Measurements from ENCODE around the gene OLR1.
A peak's percentile ranks its signal among the peaks of the same experiment; 100 is the strongest.
"Not testable (repeated sequence)": the region's sequence is repeated elsewhere in the genome, so short reads cannot be mapped to it uniquely, and the experiment has no call there.

Gene OLR1

DNA sequence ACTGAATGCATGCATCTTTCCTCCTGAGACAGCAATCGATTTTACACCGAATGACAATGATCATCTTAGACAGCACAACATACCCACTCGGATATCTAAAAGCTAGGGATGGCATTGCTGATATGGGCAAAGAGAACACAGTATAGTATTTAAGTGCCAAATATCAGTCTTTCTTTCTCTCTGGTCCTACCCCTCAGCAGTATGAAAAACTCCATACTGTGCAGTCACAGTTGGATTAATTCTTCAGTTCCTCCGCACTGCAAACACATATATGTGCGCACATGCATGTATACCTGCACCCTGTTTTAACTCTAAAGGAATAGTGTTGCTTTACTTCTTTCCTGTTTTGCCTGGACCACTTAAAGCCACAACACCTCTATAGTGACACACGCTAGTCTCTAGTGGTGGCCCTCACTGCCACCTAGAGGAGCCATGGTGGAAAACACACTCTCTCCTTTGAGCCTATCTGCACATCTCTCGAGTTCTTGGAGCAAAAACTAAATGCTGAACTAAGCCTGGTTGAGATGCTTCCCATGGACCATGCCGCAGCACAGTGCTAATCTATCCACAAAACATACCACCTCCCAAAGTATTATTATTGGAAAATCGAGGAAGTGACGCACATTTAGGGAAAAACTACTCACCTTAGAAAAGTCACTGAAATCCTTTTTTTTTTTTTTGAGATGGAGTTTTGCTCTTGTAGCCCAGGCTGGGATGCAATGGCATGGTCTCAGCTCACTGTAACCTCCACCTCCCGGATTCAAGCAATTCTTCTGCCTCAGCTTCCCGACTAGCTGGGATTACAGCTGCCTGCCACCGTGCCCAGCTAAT lies 18.8 kb upstream of the OLR1 start:
- peak; percentile 24 for DNase-seq

DNA sequence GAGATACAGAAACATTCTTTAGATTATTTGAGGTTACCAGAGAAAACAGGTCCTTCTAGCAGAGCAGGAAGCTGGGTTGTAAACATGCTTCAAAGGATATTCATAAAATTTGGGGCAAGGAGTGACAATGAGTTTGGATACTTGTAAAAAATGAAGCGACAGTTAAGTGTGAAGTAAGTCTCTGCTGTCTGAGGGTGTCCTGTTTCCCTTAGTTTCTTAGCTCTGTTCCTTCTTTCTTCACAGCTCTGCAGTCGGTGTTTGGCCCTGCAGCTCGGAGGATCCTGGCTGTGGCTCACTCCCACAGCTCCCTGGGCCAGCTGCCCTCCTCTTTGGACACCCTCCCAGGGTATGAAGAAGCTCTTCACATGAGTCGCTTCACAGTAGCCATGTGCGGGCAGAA lies 17.7 kb upstream of the OLR1 start:
- DNase-seq: no peak

DNA sequence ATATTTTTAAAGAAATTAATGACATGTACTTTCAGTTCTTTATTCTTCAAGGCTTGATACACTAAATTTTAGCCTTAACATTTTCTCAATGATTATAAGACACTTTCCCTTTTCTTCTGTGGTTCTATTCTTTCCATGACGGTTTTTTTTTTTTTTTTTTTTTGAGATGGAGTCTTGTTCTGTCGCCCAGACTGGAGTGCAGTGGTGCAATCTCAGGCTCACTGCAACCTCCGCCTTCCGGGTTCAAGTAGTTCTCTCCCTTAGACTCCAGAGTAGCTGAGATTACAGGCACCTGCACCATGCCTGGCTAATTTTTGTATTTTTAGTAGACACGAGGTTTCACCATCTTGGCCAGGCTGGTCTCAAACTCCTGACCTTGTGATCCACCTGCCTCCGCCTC lies 15.0 kb upstream of the OLR1 start:
- not testable (repeated sequence) for DNase-seq

DNA sequence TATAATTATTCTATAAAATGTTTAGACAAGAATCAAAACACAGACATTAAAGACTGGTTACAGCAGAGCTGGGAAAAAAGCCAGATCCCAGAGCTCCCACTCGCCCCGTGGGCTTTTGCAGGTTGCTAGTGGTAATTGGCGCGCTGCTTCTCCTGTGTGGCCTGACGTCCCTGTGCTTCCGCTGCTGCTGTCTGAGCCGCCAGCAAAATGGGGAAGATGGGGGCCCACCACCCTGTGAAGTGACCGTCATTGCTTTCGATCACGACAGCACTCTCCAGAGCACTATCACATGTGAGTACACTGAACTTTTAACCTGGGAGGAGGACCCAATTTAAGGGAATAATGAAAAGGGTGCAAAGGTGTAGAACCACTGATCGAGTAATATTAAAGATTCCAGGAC lies 14.4 kb upstream of the OLR1 start:
- no peak for DNase-seq

DNA sequence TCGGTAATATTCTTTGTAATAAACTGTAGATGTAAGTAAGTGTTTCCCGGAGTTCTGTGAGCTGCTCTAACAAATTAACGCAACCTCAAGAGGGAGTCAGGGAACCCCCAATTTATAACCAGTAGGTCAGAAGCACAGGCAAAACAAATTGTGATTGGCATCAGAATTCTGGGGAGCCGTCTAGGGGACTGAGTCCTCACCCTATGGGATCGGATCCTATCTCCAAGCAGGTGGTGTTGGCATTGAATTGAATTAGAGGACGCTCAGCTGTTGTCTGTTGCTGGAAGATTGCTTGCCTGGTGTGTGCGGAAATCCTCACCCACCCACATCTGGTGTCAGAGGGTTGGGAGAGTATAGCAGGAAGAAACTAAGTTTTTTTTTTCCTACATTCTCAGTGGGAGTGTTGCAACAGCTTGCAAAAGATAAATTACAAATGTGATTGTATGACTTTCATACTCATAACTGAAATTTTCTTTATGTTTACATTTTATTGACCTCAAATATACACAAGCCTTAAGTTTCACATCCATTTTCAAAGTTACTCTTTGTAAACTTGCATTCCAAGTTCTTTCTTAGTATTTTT lies 12.4 kb upstream of the OLR1 start:
- no peak for DNase-seq

DNA sequence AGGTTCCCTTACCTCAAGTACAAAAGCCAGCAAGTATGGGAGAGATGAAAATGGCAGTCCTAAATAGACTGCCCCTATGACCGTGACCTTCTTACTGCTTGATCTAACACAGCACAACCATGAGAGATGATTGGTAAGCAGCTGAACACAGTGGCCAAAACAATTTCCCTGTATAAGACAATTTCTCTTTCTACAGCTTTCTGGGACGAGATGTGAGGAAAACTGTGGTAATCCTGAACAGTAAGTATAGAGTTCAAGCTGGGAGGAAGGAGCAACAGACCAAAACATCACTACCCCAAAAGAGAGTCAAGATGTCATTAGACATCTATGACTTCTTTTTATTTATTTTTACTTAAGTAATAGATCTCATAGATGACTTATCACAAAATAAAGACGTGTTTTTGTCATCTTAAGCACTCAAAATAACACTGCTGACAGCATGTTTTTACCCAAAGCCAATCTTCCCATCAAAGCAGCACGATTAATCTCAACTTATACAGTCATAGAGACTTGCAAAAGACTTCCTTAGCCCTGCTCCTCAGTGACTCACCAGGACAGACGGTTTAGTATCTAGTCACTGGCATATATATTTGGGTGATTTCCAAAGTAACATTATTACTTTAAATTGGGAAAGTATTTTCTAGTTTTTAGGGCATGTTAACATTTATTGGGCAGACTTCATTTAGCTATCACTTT lies 10.6 kb upstream of the OLR1 start:
- DNase-seq: no peak

DNA sequence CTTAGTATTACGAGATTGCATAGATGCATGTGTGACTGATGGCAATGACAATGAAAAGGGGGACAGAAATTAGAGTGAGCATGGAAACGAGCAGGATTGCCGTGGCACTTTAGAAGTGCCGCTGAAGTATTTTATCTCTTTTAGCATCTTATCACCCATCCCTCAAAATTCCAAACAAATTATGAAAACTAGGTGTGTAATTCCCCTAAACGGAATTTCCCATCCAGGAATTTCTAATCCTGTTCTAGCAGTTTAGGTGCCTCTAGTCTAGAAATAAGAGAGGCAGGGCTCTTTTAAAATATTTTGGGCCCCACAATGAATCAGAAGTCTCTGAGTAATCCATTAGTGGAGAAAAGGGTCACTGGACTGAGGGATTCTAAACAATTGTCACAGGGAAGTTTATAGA lies 7.8 kb upstream of the OLR1 start:
- DNase-seq: no peak

DNA sequence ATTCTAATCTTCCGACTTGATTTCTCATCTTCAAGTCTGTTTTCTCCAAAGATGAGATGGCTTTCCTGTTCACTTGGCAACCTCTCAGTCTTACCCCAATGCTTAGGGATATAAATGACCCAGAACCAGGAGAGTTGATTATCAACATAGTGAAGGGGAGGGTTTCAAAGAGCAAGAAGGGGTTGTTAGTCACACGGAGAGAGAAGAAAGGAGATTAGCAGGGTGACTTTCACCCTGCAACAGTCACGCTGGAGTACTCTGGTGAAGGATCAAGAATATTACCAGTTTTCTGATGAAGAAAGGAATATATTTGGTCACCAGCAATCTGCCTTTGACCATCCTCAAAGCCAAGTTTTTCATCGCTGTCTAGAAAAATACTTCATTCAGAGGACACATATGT lies 6.9 kb upstream of the OLR1 start, which contains the start of gene TMEM52B:
TMEM52B (plus strand) TSS at position 212 of the 400 bp plus-strand sequence. CDS start 543 bp downstream, outside the sequence.
- no peak for DNase-seq

DNA sequence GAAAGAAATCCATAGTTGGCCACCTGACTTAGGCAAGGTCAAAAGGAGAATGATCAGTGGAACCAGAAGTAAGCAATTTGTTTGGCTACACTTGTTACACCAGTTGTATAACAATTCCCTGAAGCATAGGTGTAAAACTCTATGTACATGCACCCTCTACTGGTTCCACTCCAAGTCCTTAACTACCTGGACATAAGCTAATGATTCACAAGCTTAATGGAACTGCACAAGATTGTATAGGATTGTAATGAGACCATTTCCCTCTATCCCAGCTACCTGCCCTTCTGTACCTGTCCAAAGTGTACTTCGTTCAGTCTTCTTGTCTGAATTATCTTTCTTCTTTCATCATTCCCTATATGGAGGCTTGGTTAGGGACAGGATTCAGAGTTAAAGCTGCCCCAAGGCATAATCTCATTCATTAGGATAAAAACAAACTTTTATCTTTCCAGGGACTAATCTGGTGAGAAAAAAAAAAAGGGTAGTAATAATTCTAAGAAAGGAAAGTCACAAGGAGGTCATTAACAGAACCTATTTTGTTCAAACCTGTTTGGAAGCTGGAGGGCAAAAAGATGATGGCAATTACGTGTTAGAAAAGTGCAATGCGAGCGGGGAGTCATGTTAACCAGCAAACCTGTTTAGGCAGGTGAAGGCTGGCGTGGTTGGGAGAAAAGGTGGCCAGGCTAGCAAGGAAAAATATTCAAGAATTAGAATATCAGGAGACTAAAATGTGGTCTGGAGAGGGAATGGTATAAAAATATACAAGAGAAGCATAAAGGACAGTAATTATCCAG lies 4.1 kb upstream of the OLR1 start:
- no peak for DNase-seq

DNA sequence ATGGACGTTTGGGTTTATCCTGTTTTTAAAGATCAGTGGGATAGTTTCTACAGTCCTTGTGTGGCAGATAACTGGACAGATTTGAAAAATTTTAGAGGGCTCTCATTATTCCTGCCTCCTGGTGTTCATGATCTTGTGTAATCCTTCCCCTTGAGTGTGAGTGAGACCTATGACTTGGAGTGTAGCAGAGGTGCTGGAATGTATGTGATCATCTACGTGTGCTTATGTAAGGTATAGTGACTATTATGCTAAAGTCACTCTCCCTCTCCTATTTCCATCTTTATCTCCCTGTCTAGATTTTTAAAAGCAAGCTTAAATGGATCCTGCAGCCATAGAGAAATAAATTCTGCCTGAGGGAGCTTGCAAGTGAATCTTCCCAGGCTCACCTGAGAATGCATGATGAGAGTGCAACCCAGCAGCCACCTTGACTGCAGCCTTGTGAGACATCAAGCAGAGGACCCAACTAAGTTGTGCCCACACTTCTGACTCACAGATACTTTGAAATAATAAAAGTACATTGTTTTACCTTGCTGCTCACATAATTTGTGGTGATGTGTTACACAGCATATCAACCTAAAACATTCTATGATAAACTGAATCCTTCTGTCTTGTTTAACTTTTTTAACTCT lies 3.2 kb upstream of the OLR1 start:
- no peak for DNase-seq

DNA sequence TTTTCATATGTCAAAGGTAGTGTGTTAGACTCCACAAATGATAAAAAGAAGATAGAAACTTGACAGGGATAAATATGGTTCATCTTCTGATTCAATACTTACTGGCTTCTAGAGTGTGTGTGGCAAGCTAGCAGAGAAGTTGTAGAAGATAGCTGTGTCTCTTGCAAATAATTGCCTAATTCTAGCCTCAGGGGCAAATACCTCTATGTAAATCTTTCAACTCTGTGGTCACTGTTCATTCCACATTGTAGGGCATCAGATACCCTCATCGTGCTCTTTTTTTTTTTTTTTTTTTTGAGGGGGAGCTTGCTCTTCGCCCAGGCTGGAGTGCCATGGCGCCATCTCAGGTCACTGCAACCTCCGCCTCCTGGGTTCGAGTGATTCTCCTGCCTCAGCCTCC lies 1.7 kb downstream of the OLR1 start:
- DNase-seq: no peak

DNA sequence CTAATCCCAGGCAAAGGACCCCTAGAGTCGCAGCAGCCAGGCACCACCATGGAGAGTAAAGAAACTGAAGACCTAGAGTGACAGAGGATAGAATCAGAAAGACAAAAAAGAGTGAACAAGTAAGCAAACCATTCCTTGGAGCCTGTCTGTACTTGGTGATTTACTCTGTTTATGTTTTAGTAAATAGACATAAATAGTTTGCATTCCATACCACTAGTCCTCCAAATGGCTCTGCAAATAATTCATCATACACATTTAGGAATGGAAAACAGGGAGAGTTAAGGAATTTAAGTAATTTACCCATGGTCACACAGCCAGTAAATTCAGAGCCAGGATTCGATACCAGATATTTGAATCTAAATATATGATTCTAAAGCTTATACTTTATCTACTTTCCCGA lies 2.8 kb downstream of the OLR1 start:
- DNase-seq: no peak

DNA sequence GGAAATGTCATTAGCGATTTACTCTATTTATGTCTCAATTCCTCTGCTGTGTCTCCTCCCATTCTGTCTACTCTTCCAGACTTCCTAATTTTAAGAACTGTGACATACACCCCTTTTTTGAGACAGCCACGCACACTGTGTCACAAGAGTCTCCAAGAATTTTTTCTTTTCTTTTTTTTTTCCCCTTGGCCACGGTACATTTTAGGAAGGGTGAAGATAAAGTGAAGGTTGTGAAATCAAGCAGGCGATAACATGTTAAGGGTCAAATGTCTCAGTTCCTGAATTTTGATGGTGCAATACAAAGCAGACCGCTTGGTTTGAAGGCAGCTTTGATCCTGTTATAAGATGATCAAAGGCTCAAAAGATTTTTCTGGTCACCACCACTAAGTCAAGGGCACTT lies 4.3 kb downstream of the OLR1 start:
- DNase-seq: no peak

DNA sequence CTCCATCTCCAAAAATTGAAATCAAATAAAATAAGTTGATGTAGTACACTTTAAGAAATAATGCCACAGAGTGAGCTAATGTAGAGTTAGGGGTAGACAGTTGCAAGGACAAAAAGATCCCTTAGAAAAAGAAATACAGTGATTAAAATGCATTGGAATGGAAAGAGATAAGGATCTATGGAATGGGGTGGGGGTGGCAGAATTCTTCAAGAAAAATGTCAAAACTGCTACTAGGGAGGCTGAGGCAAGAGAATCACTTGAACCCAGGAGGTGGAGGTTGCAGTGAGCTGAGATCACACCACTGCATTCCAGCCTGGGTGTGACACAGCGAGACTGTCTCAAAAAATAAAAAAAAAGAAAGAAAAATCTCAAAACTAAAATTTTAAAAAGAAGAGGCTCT lies 6.5 kb downstream of the OLR1 start:
- no peak for DNase-seq

DNA sequence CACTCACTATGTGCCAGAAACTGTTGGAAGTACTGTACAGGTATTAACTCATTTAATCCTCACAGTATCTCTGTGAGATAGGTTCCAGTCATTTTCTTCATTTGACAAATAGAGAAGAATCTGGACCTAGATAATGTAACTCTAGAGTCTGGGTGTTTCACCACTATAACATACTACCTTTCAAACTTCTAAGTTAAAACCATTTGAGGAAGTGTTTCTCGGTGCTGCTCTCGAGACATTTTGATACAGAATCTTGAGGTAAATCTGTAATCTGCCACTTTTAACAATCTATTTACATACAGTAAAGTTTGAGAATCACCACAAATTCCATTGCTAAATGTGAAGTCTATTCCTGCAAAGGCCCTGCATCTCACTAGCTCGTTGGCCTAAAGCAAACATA lies 8.8 kb downstream of the OLR1 start:
- DNase-seq: no peak

DNA sequence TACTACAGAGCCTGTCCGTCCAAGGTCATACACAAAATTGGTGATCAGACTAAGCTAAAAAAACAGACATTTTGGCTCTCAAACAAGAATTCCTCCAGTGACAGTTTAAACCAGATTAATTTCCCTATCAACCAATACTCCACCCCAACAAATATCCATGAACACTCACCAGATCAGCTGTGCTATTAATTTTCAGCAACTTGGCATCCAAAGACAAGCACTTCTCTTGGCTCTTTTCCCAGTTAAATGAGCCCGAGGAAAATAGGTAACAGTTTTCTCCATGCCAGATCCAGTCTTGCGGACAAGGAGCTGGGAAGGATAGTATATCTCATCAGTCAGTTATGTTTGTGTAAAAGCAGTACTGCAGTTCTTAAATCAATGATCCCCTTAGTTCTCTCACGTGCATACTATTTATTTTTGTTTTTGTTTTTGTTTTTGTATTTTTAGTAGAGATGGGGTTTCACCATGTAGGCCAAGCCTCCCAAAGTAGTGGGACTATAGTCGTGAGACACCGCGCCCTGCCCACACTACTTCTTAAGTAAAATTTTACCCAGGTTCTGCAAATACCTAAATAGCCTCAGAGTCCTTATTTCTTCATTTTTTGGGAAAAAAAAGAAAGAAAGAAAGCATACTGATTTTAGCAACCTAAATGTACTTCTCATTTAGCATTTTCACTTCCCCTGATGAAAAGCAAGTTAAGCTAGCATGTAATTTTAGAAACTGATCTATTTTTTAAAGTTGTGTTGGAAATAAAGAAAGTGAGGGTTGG lies 11.1 kb downstream of the OLR1 start:
- DNase-seq: no peak

DNA sequence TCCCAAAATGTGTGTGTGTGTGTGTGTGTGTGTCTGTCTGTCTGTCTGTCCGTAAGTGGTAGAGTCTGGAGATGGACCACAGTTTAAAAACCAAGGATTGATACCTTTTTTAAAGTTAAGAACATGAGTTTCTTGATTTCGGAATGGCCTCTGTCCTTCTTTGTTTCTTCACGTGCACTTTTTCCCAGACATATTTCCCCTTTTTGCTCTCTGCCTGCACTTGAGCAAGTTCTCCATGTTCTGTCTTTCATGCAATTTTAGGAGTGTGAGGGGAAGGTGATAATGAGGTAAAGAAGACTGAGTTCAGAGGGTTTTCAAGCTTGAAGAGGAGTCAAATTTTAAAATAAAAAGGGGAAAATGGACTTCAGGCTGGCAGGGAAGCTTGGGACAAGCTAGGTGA lies 12.7 kb downstream of the OLR1 start:
- DNase-seq: no peak

DNA sequence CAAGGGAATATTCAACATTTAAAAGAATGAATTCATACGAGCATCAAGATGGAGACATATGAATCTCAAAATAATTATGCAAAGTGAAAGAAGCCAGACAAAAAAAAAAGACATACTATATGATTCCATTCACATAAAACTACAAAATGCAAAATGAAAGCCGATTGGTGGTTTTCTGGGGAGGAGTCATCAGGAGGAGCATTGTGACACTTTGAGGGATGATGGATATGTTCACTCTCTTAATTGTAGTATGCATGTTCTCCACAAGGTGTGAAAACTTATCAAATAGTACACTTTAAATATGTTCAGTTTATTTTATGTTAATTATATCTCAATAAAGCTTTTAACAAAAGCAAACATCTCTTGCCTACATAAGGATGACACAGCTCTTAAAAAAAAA lies 13.5 kb downstream of the OLR1 start:
- no peak for DNase-seq

DNA sequence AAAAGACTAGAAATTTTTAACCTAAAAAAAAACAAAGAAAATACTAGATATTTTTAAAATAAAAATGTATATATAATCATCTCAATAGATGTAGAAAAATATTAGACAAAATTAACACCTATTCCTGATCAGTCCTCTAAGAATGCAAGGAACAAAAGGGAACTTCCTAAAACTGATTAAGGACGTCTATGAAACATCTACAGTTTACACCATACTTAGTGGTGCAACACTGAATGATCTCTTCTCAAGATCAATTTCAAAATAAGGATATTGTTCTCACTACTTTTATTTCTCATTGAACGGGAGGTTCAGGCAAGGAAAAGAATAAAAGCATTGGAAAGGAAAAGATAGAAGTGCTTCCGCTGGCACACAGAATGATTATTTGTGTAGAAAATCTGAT lies 16.0 kb downstream of the OLR1 start:
- DNase-seq: no peak

DNA sequence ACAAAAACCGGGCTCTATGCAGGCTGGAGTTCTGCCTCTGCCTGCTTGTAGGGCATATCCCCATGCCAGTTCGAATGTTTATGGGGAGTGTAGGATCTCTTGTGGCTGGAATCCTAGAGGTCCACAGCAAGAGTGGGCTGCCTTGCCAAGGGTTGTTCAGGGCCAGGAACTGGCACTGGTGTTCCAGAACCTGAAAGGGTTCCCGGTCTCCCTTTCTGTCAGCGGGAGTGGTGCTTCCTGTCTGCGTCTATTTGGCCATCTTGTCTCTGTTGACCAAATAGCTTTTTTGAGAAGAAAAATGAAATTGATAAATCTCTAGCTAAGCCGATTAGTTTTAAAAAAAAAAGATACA lies 17.8 kb downstream of the OLR1 start:
- DNase-seq: no peak

DNA sequence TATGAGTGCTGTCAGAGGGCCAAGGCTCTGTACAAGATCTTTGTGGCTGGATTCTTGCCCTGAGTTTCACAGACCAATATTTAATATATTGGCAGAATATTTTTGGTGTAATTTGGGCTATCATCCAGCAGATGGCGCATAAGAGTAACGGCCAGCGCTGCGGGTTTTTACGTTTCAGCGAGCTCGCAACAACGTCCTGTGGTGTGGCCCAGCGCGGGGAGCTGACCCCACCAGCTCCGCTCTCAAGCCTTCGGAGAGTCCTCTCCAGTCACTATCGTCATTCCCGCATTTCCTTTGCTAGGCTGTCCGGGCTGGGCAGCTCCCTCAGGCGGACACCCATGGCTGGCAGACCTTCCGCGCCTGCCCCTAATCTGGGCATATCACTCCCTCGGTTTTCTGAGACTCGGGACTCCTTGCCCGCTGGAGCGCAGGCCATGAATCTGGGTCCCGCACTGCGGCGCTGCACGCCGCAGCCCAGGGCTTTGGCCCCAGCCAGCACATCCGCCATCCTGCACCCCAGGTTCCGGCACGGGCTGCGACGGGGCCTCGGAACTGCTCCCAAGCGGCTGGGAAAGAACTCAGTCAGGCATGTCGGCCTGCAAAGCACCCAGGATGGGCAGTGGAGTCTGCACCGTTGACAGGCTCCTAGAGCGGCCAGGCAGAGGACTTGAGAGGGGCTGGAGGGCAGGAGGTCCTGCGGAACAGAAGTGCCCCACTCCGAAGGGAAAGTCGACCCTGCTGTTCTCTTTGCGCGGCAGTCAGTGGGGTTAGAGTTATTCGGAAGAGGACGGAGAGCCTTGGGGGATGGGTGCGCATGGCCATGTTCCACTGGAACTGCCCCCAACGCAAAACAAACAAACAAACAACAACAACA lies 18.4 kb downstream of the OLR1 start:
- DNase-seq: peak; percentile 31
